Epithelial cell of proximal tubule (primary cell): Measurements from ENCODE around the gene LRRC59. TPM values are rescaled to one million over a fixed set of nuclear protein-coding genes. Genes with fewer than 3 reads are reported as not detected.

ENCODE experiments used
- DNase-seq: peaks from one replicate; pipeline ENCODE4 v3.0.0-alpha.2; 2011; ENCODE audit warnings: low read depth
- H3K4me3 ChIP-seq: 2 replicates; pipeline ENCODE4 v1.5.1; 2011; ENCODE audit warnings: low read depth, mild to moderate bottlenecking, low read length
- CTCF ChIP-seq: conservative IDR thresholded peaks from 2 replicates; pipeline ENCODE4 v1.5.1; 2012; ENCODE audit warnings: low read depth, mild to moderate bottlenecking, low read length
- total RNA-seq: library from RNA; depleted of rRNA; stranded (reverse); fragments of >200 nt; gene quantifications from 2 replicates; pipeline ENCODE4 v1.2.3, GENCODE V29; 2015

LRRC59 gene
- total RNA-seq, 1 donor from 2014 or later = 147 TPM

- no peak for TF ChIP-seq CTCF
- no peak for DNase-seq
Measured at GRCh38 chr17:50355701-50356341, 41.5 kb downstream of the LRRC59 start.

DNA sequence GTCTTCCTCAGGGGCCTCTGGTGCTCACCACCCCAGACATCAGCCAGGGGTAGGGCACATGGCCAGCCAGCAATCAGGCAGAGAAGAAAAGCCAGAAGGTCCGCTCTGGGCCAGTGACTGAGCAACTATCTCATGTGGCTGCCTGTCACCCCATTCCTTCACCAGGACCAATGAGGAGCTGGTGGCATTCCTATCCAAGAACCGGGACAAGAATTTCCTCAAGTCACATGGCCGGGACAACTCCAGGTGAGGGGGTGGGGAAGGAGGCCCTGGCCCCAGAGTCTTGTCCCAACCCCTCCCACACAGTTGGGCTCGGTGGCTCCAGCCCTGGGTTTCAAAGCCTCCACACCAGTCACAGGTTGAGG lies 42.0 kb downstream of the LRRC59 start:
- no peak overlapping the region for H3K4me3 ChIP-seq
- DNase-seq = no peak
- TF ChIP-seq CTCF = no peak

More at GRCh38 chr17:50355701-50356341, 41.5 kb downstream of the LRRC59 start:
- H3K4me3 ChIP-seq = no peak overlapping the region

DNA sequence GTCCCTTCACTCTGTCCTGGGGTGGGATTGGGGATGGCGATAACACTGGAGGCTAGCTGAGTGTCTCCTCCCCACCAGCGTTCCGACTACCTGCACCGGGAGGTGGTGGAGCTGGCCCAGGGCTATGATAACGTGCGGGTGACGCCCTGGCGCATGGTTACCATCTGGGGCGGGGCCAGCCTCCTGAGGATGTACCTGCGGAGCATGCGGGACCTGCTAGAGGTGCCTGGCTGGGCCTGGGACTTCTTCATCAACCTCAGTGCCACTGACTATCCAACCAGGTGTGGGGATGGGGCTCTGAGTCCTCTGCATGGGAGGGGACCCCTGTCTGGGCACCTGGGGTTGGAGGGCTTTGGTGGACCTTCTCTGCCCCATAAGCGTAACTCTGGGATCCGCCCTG lies 42.5 kb downstream of the LRRC59 start:
- no peak for DNase-seq
- no peak overlapping the region for H3K4me3 ChIP-seq
- no peak for TF ChIP-seq CTCF

GRCh38 chr17:50354198-50354597 lies 43.1 kb downstream of the LRRC59 start:
- no peak for DNase-seq
- TF ChIP-seq CTCF = no peak
- no peak overlapping the region for H3K4me3 ChIP-seq

DNA sequence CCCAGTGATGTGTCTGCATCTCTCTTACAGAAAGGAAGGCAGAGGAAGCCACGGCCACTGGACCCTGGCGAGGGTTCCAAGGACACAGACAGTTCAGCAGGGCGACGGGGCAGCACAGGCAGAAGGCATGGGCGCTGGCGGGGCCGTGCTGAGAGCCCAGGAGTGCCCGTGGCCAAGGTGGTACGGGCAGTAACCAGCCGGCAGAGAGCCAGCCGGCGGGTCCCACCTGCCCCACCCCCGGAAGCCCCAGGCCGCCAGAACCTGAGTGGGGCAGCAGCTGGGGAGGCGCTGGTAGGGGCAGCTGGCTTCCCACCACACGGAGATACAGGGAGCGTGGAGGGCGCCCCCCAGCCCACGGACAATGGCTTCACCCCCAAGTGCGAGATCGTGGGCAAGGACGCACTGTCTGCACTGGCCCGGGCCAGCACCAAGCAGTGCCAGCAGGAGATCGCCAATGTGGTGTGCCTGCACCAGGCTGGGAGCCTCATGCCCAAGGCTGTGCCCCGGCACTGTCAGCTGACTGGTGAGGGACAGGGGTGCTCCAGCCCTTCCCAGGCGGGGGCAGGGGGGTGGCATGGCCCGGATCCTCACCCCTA lies 43.6 kb downstream of the LRRC59 start:
- DNase-seq = no peak
- no peak for TF ChIP-seq CTCF
- H3K4me3 ChIP-seq = no peak overlapping the region

DNA sequence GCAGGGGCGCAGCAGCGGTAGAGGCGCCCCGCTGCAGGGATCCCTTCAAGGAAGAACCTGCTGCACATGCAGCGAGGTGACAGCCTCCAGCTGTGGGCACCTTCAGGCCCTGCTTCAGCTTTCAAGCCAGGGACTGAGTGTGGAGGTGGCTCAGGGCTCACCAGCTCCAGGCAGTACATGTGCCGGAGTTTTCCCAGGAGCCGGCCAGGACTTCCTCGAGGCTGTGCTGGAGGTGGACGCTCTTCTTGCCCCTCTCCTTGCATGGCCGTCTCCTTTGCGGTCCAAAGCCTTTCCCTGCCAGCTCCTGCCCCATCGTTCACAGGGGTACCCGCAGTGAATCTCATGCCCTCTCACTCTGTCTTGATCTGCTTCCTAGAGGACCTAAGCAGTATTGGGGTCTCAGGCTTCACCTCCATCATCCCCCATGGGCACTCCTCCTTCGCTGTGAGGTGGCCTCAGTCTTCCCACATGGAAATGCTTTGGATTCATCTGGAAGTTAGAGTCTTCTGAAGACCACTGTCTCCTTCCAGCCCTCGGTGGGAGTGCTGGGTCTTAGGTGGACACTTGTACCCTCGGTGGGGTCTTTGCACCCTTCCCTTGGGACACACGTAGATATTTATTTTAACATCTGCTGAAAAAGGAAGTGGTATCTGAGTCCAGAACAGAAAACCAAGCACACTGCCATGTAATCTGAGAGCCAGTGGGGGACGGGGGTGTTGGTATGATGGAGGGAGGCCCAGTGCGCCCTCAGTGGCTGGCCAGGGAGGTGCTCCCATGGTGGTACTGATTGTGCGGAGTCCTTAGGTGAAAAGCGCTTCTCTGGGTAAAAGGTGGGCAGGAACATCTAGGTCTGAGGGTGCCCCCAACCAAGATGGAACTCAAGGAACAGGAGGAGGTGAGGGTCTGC lies 44.4 kb downstream of the LRRC59 start:
- no peak overlapping the region for H3K4me3 ChIP-seq
- no peak for TF ChIP-seq CTCF
- no peak for DNase-seq
